ENCODE data around the gene CCSER1. TPM values are rescaled to one million over a fixed set of nuclear protein-coding genes. Genes with fewer than 3 reads are reported as not detected.
A peak's percentile ranks its signal among the peaks of the same experiment; 100 is the strongest.

CCSER1 gene
- total and polyA plus RNA-seq, 2 donors (not counting 1 experiment from before 2014, with no cell fraction given) = under 0.01 TPM; not detected in 1

- no peaks in the 10 kb centered on the region for H4K20me1 ChIP-seq (ENCODE audit: control insufficient read depth, extremely low read depth, insufficient read depth, low read length)
These were observed 1294.8 kb downstream of the CCSER1 start for GRCh38 chr4:91422011-91422410.

GRCh38 chr4:91426725-91427124 is 1299.5 kb downstream of the CCSER1 start:
- H3K4me1 ChIP-seq (ENCODE audit: control insufficient read depth, extremely low read depth, insufficient read depth, low read length) = no peaks in the 10 kb centered on the region

More at GRCh38 chr4:91422011-91422410, 1294.8 kb downstream of the CCSER1 start:
- no peak for TF ChIP-seq EZH2 (IDR thresholded peaks at IDR 0.05; ENCODE audit: low read length, missing control alignments)
- no peak for TF ChIP-seq CTCF (conservative IDR thresholded peaks at IDR 0.05 in 1 of 2, IDR thresholded peaks at IDR 0.05 in 1 of 2; ENCODE audit: low read depth in 1 of 2, low read length in 2 of 2)
- Histone ChIP-seq H3K9me3 (ENCODE audit: control insufficient read depth, insufficient read depth, low read depth, low read length) (no peaks in the 10 kb centered on the region), H3K9ac (ENCODE audit: insufficient read depth, low read length) (no peak overlapping the region), H3K36me3 (ENCODE audit: control insufficient read depth, insufficient read depth, low read length) (no peaks in the 10 kb centered on the region), H3K79me2 (ENCODE audit: control insufficient read depth, insufficient read depth, low read length) (no peaks in the 10 kb centered on the region), H3K27ac (ENCODE audit: insufficient read depth, low read length) (no peak overlapping the region), H3K27me3 (ENCODE audit: control insufficient read depth, insufficient read depth, low read length) (no peaks in the 10 kb centered on the region), H3K4me3 (replicated peaks in 1 of 4; ENCODE audit: control extremely low read depth in 1 of 4, insufficient read depth in 1 of 4, low read depth in 3 of 4, low read length in 4 of 4) (no peak overlapping the region), H3K4me2 (ENCODE audit: extremely low read depth, insufficient read depth, low read length) (no peak overlapping the region), H2AFZ (ENCODE audit: low read length) (no peak overlapping the region), H3K4me1 (ENCODE audit: control insufficient read depth, extremely low read depth, insufficient read depth, low read length) (no peaks in the 10 kb centered on the region)
- DNase-seq (ENCODE audit: low read depth in 2 of 2) = no peak

GRCh38 chr4:91427171-91427570 is 1300.0 kb downstream of the CCSER1 start:
- TF ChIP-seq EZH2 (IDR thresholded peaks at IDR 0.05; ENCODE audit: low read length, missing control alignments) = no peak
- TF ChIP-seq CTCF (conservative IDR thresholded peaks at IDR 0.05 in 1 of 2, IDR thresholded peaks at IDR 0.05 in 1 of 2; ENCODE audit: low read depth in 1 of 2, low read length in 2 of 2) = no peak
- H3K27ac ChIP-seq (ENCODE audit: insufficient read depth, low read length) = no peak overlapping the region
- no peak overlapping the region for H3K4me3 ChIP-seq (replicated peaks in 1 of 4; ENCODE audit: control extremely low read depth in 1 of 4, insufficient read depth in 1 of 4, low read depth in 3 of 4, low read length in 4 of 4)
- H3K4me2 ChIP-seq (ENCODE audit: extremely low read depth, insufficient read depth, low read length) = no peak overlapping the region
- H3K9me3 ChIP-seq (ENCODE audit: control insufficient read depth, insufficient read depth, low read depth, low read length) = no peaks in the 10 kb centered on the region
- no peak overlapping the region for H2AFZ ChIP-seq (ENCODE audit: low read length)
- peak in 1 of 2 donors; percentile 5 for DNase-seq (ENCODE audit: low read depth in 2 of 2)
- no peaks in the 10 kb centered on the region for H3K36me3 ChIP-seq (ENCODE audit: control insufficient read depth, insufficient read depth, low read length)
- H4K20me1 ChIP-seq (ENCODE audit: control insufficient read depth, extremely low read depth, insufficient read depth, low read length) = no peaks in the 10 kb centered on the region
- no peaks in the 10 kb centered on the region for H3K27me3 ChIP-seq (ENCODE audit: control insufficient read depth, insufficient read depth, low read length)
- no peaks in the 10 kb centered on the region for H3K79me2 ChIP-seq (ENCODE audit: control insufficient read depth, insufficient read depth, low read length)
- no peaks in the 10 kb centered on the region for H3K4me1 ChIP-seq (ENCODE audit: control insufficient read depth, extremely low read depth, insufficient read depth, low read length)
- no peak overlapping the region for H3K9ac ChIP-seq (ENCODE audit: insufficient read depth, low read length)

More at GRCh38 chr4:91426725-91427124, 1299.5 kb downstream of the CCSER1 start:
- no peaks in the 10 kb centered on the region for H3K36me3 ChIP-seq (ENCODE audit: control insufficient read depth, insufficient read depth, low read length)
- TF ChIP-seq CTCF (conservative IDR thresholded peaks at IDR 0.05 in 1 of 2, IDR thresholded peaks at IDR 0.05 in 1 of 2; ENCODE audit: low read depth in 1 of 2, low read length in 2 of 2) (no peak), EZH2 (IDR thresholded peaks at IDR 0.05; ENCODE audit: low read length, missing control alignments) (no peak)
- H3K4me2 ChIP-seq (ENCODE audit: extremely low read depth, insufficient read depth, low read length) = no peak overlapping the region
- no peaks in the 10 kb centered on the region for H4K20me1 ChIP-seq (ENCODE audit: control insufficient read depth, extremely low read depth, insufficient read depth, low read length)
- no peak overlapping the region for H2AFZ ChIP-seq (ENCODE audit: low read length)
- H3K27me3 ChIP-seq (ENCODE audit: control insufficient read depth, insufficient read depth, low read length) = no peaks in the 10 kb centered on the region
- no peak for DNase-seq (ENCODE audit: low read depth in 2 of 2)
- H3K9ac ChIP-seq (ENCODE audit: insufficient read depth, low read length) = no peak overlapping the region
- H3K79me2 ChIP-seq (ENCODE audit: control insufficient read depth, insufficient read depth, low read length) = no peaks in the 10 kb centered on the region
- H3K4me3 ChIP-seq (replicated peaks in 1 of 4; ENCODE audit: control extremely low read depth in 1 of 4, insufficient read depth in 1 of 4, low read depth in 3 of 4, low read length in 4 of 4) = no peak overlapping the region
- H3K9me3 ChIP-seq (ENCODE audit: control insufficient read depth, insufficient read depth, low read depth, low read length) = no peaks in the 10 kb centered on the region
- H3K27ac ChIP-seq (ENCODE audit: insufficient read depth, low read length) = no peak overlapping the region

Measured in fibroblast of lung (primary cell).